NCI-H128 (cell line): ENCODE measurements around the gene FGFBP1.

Experiments used
- DNase-seq: peaks from one replicate; lab custom pipeline; 2025; ENCODE audit not compliant: unreplicated experiment; lab: John Stamatoyannopoulos, UW

FGFBP1 gene

DNA sequence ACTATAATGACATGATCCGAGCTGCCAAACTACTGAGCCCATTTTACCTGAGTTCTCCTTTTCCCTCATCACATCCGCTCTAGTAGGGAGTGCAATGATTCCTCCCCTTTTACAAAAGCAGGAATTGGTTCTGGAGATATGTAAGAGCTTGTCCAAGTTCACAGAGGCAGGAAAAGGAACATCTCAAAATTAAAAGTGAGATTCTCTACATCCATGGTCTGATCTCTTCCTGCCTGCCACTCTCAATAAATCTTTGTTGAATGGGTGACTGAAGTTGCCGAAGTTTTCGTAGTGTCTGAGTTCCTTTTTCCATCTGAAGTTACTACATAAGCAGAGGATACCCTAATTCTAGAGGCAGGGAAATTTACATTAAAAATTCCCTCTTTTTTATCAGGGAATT, at the start of gene FGFBP1:
Gene FGFBP1 (minus strand): TSS at position 101 of the 400 bp plus-strand sequence. CDS start 2,108 bp downstream, outside the sequence.
- no peak for DNase-seq

DNA sequence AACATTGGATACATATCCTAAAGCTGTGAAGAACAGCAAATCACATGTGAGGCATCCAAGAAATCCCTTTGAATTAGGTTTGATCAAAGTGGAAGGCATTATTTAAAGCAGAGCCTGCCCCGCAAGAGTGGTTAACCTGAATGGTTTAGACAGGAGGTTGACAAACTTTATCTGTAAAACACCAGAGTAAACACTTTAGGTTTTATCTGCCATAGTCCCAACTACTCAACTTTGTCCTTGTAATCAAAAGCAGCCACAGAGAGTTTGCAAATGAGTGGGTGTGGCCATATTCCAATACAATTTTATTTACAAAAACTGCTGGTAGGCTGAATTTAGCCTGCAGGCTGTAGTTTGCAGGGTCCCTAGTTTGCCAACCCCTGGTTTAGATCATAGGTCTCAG, 49.7 kb upstream of the FGFBP1 start:
- DNase-seq: no peak

DNA sequence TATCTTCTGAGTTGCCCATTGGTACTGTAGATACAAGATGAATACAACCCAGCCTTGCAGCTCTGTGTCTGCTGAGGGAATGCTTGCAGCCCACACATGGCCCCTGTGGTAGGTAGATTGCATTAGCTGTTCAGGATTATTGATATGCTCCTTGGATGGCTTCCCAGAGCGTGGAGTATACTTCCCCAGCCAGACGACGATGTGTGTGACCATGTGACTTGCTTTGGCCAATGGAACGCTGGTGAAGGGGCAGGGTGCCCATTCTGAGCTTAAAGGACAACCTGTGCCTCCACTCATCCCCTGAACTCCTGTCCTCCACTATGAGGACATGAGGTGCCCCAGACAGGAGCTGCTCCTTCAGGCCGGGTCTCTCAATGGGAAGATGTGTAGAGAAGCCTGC, 48.4 kb upstream of the FGFBP1 start:
- DNase-seq: no peak

DNA sequence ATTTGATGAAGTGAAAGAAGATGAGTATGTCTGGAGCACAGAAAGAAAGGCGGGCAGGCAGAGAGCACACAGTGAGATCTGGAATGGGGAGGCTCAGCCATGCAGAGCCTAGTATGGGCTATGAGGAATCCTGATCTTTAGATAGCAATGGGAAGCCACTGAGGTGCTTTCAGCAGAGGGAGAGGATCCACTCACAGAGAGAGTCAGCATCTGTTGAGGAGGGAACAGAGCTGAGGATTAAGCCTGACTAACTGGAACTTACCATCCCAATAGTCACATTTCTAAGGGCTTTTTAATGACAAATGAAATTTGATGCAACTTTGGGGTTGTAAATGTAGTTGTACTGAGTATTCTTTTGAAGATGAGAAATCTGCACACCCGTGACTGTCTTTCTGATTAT, 45.1 kb upstream of the FGFBP1 start:
- no peak for DNase-seq

DNA sequence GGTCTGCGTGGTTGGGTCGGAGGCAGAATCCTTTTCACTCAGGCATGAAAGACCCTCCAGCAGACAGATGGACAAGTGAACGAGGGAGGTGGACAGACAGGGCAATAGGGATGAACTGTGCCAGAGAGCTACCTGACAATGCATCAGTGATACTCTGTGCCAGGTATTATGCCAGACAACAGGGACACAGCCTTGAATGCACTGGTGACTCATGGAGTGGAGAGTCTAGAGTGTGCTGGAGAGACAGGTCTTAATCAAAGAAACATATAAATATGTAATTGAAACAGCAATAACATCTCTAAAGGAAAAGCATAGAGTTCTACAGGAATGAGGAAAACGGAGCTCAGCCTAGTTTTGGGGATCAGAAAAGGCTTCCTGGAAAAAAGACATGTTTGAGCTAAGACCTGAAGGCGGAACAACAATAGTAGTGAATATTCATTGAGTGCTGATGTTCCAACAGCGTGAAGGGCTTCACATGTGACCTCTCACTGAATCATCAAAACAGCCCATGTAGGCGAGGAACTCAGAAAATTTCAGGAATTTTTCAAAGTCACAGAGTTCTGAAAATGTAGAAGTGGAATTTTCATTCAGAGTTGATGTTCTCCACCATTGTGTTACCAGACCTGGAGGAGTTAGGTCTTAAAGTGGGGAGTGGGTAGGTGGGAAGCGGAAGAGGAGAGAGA, 44.4 kb upstream of the FGFBP1 start:
- DNase-seq: no peak

GRCh38 chr4:15976456-15977447, 38.2 kb upstream of the FGFBP1 start:
- DNase-seq: no peak

GRCh38 chr4:15971068-15971801, 32.7 kb upstream of the FGFBP1 start:
- DNase-seq: no peak

GRCh38 chr4:15968551-15969300, 30.2 kb upstream of the FGFBP1 start:
- no peak for DNase-seq

GRCh38 chr4:15965325-15965724, 26.8 kb upstream of the FGFBP1 start:
- DNase-seq: no peak

DNA sequence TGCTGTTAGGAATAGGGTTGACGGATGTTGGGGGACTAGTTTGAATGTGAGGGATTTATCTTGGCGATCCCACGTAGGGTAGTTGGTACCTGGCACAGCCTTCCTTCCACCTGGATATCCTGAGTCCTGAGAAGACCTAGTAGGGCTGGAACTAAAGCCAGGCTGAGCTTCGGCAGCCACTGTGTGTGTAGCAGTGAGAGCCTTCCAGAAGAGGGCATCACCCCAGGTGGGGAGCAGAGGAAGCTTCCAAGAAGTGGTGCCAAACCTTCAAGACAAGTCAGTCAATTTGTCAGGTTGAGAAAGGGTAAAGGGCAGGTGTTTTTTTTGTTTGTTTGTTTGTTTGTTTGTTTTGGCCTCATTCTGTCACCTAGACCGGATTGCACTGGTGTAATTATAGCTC, 25.6 kb upstream of the FGFBP1 start:
- no peak for DNase-seq

- no peak for DNase-seq
Measured at GRCh38 chr4:15963576-15963975, 25.0 kb upstream of the FGFBP1 start.

DNA sequence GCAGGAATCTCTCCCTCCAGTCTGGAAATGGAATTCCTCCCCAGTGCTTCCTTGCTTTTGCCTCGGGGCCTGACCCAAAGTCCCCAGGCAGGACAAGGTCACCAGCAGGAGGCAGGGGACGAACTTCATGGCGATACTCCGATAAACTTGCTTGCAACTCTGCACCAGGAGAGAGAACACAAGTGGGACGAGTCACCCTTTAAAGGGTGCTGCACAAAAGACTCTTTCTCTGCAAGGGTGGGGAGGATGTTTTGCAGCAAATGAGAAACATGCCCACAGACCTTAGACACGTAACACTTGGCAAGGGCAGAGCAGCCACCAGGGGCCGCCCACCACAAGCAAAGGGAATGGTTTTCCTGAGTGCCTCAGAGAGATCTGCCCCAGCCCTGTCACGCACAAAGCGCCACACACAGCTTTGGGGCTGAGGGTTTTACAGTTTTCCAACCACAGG, 24.5 kb upstream of the FGFBP1 start, which contains the start of gene FGFBP2:
Gene FGFBP2 (minus strand): TSS at position 175 of the 451 bp plus-strand sequence. CDS start 46 bp downstream, at position 129.
- no peak for DNase-seq

DNA sequence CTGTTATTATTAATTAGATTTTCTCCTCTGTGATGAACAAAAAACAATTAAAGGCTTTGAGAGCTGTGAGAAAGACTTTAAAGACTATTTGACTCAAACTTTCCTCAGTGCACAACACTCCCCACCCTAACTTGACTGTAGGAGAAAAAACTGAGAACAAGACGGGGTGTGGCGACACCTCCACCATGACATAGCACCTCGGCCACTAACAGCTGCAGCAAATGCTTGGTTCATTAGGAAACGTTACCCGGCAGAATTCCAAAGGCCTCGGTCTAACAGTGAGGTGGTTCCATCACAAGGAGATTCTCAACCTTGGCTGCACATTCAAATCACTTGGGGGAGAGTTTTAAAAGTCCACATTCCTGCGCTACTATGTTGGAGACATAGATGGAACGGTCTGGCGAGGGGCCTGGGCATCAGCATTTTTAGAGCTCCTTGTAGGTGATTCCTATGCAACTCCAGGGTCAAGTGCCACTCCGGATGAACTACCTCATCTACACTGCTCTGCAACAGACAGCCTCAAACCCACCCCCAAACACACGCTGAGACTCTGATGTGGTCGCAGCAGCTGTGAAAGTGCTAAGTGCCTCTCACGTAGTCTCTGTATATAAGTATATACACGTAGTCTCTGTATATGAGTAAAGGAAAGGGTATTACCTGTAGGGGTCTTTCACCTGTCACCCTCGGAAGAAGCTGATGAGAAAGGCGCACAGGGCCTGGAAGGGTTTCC, 23.4 kb upstream of the FGFBP1 start:
- no peak for DNase-seq

- DNase-seq: no peak
Measured at GRCh38 chr4:15958562-15958961, 20.0 kb upstream of the FGFBP1 start.

- peak; percentile 6 for DNase-seq
Measured at GRCh38 chr4:15956179-15956850, 17.8 kb upstream of the FGFBP1 start.

GRCh38 chr4:15955670-15956069, 17.1 kb upstream of the FGFBP1 start:
- no peak for DNase-seq

GRCh38 chr4:15953625-15954024, 15.1 kb upstream of the FGFBP1 start:
- DNase-seq: no peak

- DNase-seq: no peak
Measured at GRCh38 chr4:15951781-15952180, 13.2 kb upstream of the FGFBP1 start.

- no peak for DNase-seq
Measured at GRCh38 chr4:15948826-15949225, 10.3 kb upstream of the FGFBP1 start.
